Measurements from ENCODE around the gene SDCCAG8.
"Not testable (repeated sequence)": the region's sequence is repeated elsewhere in the genome, so short reads cannot be mapped to it uniquely, and the experiment has no call there.

Gene SDCCAG8

DNA sequence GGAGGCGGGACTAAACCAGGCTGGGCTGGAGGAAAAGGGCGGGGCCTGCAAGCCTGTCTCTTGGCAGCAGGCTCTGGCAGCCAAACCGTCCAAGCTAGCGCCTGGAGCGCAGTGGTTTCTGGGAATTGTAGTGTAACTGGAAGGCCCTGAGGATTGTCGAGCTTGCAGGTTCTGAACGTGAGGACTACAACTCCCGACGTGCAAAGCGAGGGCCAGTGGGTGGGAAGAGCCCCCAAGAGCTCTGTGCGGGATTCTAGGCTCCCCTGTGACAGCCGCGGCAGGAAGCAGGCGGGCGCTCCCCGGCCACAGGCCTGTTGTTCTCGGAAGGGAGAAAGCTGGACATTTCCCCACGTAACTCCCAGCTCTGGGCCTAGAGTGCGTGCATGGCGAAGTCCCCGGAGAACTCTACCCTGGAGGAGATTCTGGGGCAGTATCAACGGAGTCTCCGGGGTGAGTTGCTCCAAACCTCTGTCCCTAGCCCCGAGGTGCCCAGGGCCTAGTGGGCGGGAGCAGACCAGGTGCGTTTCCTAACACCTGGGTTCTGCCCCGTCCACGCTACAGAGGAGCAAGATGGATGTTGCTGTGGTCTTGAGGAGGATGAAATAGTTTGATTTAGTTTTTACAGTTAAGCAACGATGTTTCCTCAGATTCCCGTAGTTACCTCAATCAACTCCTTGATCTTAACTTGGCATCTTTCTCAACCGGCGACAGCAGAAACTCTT lies at the start of gene SDCCAG8:
Gene SDCCAG8 (plus strand): TSS at position 251 of the 722 bp plus-strand sequence. CDS start 133 bp downstream, at position 384.
- Mint-ChIP-seq H3K4me3 (peak within 1 kb of the TSS; percentile 91 to 94 (median 93)), H3K27me3 (ENCODE audit: low read depth) (no peaks in the 10 kb centered on the region), H3K4me1 (peaks cover 21% of the 10 kb centered on the region), H3K27ac (peak within 1 kb of the TSS; percentile 99 to 100 (median 99)), H3K9me3 (no peaks in the 10 kb centered on the region), H3K36me3 (ENCODE audit: low read depth) (peaks cover 5% of the 10 kb centered on the region)
- TF ChIP-seq, protein P1, sequence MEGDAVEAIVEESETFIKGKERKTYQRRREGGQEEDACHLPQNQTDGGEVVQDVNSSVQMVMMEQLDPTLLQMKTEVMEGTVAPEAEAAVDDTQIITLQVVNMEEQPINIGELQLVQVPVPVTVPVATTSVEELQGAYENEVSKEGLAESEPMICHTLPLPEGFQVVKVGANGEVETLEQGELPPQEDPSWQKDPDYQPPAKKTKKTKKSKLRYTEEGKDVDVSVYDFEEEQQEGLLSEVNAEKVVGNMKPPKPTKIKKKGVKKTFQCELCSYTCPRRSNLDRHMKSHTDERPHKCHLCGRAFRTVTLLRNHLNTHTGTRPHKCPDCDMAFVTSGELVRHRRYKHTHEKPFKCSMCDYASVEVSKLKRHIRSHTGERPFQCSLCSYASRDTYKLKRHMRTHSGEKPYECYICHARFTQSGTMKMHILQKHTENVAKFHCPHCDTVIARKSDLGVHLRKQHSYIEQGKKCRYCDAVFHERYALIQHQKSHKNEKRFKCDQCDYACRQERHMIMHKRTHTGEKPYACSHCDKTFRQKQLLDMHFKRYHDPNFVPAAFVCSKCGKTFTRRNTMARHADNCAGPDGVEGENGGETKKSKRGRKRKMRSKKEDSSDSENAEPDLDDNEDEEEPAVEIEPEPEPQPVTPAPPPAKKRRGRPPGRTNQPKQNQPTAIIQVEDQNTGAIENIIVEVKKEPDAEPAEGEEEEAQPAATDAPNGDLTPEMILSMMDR (IDR thresholded peaks at IDR 0.05; ENCODE audit: unreplicated experiment in 3 of 3), result no peak

- H3K27ac Mint-ChIP-seq; H3K27me3 Mint-ChIP-seq (ENCODE audit: low read depth); H3K4me3 Mint-ChIP-seq; H3K4me1 Mint-ChIP-seq; H3K9me3 Mint-ChIP-seq: not testable (repeated sequence)
- peaks cover 45% of the 10 kb centered on the region for H3K36me3 Mint-ChIP-seq (ENCODE audit: low read depth)
Measured at GRCh38 chr1:243211984-243212383, 43.9 kb upstream of the SDCCAG8 start.

- H3K4me1 Mint-ChIP-seq, result peaks cover 8% of the 10 kb centered on the region
- no peaks in the 10 kb centered on the region for H3K9me3 Mint-ChIP-seq
- no peak overlapping the region for H3K27ac Mint-ChIP-seq
- H3K36me3 Mint-ChIP-seq (ENCODE audit: low read depth), result peaks cover 49% of the 10 kb centered on the region
- H3K27me3 Mint-ChIP-seq (ENCODE audit: low read depth), result no peaks in the 10 kb centered on the region
- no peak overlapping the region for H3K4me3 Mint-ChIP-seq
- TF ChIP-seq, protein P1 (IDR thresholded peaks at IDR 0.05; ENCODE audit: unreplicated experiment in 3 of 3), result no peak
Measured at GRCh38 chr1:243213045-243213787, 42.6 kb upstream of the SDCCAG8 start.

- H3K9me3 Mint-ChIP-seq; H3K4me1 Mint-ChIP-seq; H3K27me3 Mint-ChIP-seq (ENCODE audit: low read depth); H3K27ac Mint-ChIP-seq; H3K4me3 Mint-ChIP-seq: not testable (repeated sequence)
- H3K36me3 Mint-ChIP-seq (ENCODE audit: low read depth), result peaks cover 57% of the 10 kb centered on the region
Measured at GRCh38 chr1:243215276-243215875, 40.5 kb upstream of the SDCCAG8 start.

- no peaks in the 10 kb centered on the region for H3K9me3 Mint-ChIP-seq
- H3K36me3 Mint-ChIP-seq (ENCODE audit: low read depth), result peaks cover 71% of the 10 kb centered on the region
- H3K27ac Mint-ChIP-seq, result peak overlapping the region in 1 of 3 experiments; percentile 32
- no peak overlapping the region for H3K4me3 Mint-ChIP-seq
- peaks cover 8% of the 10 kb centered on the region for H3K4me1 Mint-ChIP-seq
- TF ChIP-seq, protein P1 (IDR thresholded peaks at IDR 0.05; ENCODE audit: unreplicated experiment in 3 of 3), result no peak
- H3K27me3 Mint-ChIP-seq (ENCODE audit: low read depth), result no peaks in the 10 kb centered on the region
Measured at GRCh38 chr1:243216741-243217140, 39.1 kb upstream of the SDCCAG8 start.

DNA sequence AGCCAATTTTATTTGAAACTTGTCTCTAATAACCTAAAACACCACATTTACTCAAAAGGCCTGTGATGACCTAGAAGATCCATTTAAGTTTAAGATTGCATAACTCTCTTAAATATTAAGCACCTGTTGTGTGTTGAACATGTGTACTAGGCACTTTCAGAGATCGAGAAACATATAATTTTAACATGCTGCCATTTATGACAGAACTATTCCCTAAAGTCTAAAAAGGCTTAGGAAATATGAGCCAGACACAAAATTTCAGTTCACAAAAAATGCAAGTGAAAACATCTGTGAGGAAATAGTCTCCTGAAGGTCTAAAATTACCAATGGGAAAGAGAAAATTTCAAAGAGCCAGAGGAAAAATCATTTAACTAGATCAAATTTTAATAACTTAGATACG lies 38.5 kb upstream of the SDCCAG8 start:
- TF ChIP-seq, protein P1 (IDR thresholded peaks at IDR 0.05; ENCODE audit: unreplicated experiment in 3 of 3), result no peak
- H3K27me3 Mint-ChIP-seq (ENCODE audit: low read depth), result no peaks in the 10 kb centered on the region
- H3K27ac Mint-ChIP-seq, result peak overlapping the region in 2 of 3 experiments; percentile 16 to 32
- H3K9me3 Mint-ChIP-seq, result no peaks in the 10 kb centered on the region
- H3K36me3 Mint-ChIP-seq (ENCODE audit: low read depth), result peaks cover 74% of the 10 kb centered on the region
- no peak overlapping the region for H3K4me3 Mint-ChIP-seq
- peaks cover 8% of the 10 kb centered on the region for H3K4me1 Mint-ChIP-seq

Measured in nephron (organoid).